ENCODE data around the gene OR10J5.

OR10J5 gene

DNA sequence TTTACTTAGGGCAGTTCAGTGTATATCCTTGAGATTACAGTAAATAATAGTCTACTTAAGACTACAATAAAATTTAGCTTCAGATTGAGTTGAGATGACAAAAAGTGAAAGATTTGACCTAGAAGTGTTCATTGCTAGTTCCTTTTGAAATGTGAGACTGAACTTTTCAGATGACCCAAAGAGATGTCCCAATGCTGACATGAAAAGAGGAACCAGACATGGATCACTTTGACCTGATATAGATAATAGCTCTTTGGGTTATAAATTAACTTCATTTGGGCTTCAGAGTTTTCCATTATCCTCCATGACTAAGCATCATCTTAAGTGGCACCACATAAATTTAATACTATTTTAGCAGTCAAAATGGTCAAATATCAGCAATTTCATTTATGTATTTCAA lies 25.7 kb upstream of the OR10J5 start:
- no peak overlapping the region for H3K4me3 ChIP-seq (ENCODE audit: low read depth, low read length)
- no peaks in the 10 kb centered on the region for H3K36me3 ChIP-seq (replicated peaks)
- H3K27me3 ChIP-seq (replicated peaks), result no peaks in the 10 kb centered on the region
- TF ChIP-seq, protein P1, sequence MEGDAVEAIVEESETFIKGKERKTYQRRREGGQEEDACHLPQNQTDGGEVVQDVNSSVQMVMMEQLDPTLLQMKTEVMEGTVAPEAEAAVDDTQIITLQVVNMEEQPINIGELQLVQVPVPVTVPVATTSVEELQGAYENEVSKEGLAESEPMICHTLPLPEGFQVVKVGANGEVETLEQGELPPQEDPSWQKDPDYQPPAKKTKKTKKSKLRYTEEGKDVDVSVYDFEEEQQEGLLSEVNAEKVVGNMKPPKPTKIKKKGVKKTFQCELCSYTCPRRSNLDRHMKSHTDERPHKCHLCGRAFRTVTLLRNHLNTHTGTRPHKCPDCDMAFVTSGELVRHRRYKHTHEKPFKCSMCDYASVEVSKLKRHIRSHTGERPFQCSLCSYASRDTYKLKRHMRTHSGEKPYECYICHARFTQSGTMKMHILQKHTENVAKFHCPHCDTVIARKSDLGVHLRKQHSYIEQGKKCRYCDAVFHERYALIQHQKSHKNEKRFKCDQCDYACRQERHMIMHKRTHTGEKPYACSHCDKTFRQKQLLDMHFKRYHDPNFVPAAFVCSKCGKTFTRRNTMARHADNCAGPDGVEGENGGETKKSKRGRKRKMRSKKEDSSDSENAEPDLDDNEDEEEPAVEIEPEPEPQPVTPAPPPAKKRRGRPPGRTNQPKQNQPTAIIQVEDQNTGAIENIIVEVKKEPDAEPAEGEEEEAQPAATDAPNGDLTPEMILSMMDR (IDR thresholded peaks at IDR 0.05; ENCODE audit: low read depth, low read length, missing control alignments), result no peak
- H3K27ac ChIP-seq, result no peak overlapping the region
- in situ Hi-C loops (cut with HindIII; ENCODE audit: low pct_ligation_motif_present, low sequenced_read_pairs), result no loop called here
- DNase-seq, result no peak

DNA sequence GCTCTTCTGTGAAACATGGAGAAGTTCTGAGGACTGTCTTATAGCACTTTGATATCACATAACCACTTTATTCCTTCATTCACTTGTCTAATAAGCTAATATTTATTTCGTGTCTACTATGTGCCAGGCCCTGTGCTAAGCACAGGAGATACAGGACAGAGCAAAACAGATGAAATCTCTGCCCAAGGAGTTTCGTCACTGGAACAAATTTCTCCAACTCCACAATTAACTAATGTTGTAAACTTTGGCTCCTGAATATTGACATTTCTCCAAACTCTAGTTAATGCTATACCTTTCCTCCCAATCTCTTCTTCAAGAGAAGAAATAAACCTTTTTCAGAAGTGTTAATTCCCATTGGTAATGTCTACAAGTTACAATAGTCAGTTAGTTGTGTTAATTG lies 24.8 kb upstream of the OR10J5 start:
- Histone ChIP-seq H3K27ac (no peak overlapping the region), H3K27me3 (replicated peaks) (no peaks in the 10 kb centered on the region), H3K36me3 (replicated peaks) (no peaks in the 10 kb centered on the region), H3K4me3 (ENCODE audit: low read depth, low read length) (no peak overlapping the region)
- in situ Hi-C loops (cut with HindIII; ENCODE audit: low pct_ligation_motif_present, low sequenced_read_pairs), result no loop called here
- TF ChIP-seq, protein P1 (IDR thresholded peaks at IDR 0.05; ENCODE audit: low read depth, low read length, missing control alignments), result no peak
- DNase-seq, result no peak

DNA sequence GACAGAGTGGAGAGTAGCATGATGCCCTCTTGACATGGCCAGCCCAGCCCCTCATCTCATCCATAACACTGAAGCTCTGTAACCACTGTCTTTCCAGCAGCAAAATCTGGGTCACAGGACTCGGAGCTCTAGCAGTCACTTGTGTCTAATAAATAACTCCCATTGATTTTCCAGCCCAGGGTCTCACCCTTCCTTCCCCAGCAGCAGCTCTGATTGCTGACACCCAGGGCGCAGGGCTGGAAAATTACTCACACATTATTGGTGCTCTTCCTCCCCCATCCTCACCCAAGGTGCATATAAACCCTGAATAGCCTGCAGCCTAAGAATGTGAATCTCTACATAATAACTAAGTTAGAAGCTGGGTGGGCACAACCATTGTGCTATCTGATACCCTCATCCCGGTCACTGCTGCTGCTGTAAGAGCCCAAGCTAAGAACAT lies 21.1 kb upstream of the OR10J5 start:
- H3K4me3 ChIP-seq (ENCODE audit: low read depth, low read length), result no peak overlapping the region
- DNase-seq, result no peak
- H3K36me3 ChIP-seq (replicated peaks), result no peaks in the 10 kb centered on the region
- TF ChIP-seq, protein P1 (IDR thresholded peaks at IDR 0.05; ENCODE audit: low read depth, low read length, missing control alignments), result no peak
- in situ Hi-C loops (cut with HindIII; ENCODE audit: low pct_ligation_motif_present, low sequenced_read_pairs), result no loop called here
- H3K27ac ChIP-seq, result no peak overlapping the region
- no peaks in the 10 kb centered on the region for H3K27me3 ChIP-seq (replicated peaks)

DNA sequence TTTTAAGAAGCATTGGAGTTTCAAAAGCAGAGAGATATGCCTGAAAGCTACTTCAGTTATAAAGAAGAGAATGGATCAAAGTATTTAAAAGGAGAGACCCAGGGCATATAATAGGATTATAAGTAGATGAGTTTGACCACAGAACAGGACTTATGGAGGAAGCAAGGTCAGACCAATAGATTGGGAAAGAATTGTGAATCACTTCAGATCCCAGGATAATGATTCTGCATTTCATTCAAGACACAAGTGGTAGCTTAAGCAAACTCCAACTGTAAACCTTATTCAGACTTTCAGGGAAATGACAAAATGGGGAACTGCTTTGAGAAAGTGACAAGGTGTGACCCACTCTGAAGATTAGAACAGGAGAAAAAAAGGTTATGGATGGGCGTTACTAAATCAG lies 18.9 kb upstream of the OR10J5 start:
- H3K27ac ChIP-seq, result no peak overlapping the region
- in situ Hi-C loops (cut with HindIII; ENCODE audit: low pct_ligation_motif_present, low sequenced_read_pairs), result no loop called here
- no peak overlapping the region for H3K4me3 ChIP-seq (ENCODE audit: low read depth, low read length)
- H3K27me3 ChIP-seq (replicated peaks), result no peaks in the 10 kb centered on the region
- TF ChIP-seq, protein P1 (IDR thresholded peaks at IDR 0.05; ENCODE audit: low read depth, low read length, missing control alignments), result no peak
- H3K36me3 ChIP-seq (replicated peaks), result no peaks in the 10 kb centered on the region
- DNase-seq, result no peak

DNA sequence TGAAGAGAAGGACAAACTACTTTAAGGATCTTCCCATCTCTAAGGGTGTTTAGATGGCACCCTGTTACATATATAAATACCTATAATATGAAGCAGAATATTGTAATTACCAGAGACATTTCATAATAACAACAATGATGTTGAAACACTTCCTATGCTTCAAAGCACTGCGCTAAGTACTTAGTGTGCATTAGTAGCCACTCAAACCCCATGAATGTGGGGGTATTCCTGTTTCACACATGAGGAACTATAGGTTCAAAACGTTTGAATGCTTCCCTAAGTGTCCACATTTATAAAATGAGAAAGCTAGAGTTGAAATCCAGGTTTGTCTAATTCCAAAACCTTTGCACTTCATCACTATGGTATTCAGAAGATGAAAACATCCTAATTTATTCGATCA lies 18.5 kb upstream of the OR10J5 start:
- no peak for DNase-seq
- Histone ChIP-seq H3K27ac (no peak overlapping the region), H3K27me3 (replicated peaks) (no peaks in the 10 kb centered on the region), H3K36me3 (replicated peaks) (no peaks in the 10 kb centered on the region), H3K4me3 (ENCODE audit: low read depth, low read length) (no peak overlapping the region)
- TF ChIP-seq, protein P1 (IDR thresholded peaks at IDR 0.05; ENCODE audit: low read depth, low read length, missing control alignments), result no peak
- in situ Hi-C loops (cut with HindIII; ENCODE audit: low pct_ligation_motif_present, low sequenced_read_pairs), result no loop called here

DNA sequence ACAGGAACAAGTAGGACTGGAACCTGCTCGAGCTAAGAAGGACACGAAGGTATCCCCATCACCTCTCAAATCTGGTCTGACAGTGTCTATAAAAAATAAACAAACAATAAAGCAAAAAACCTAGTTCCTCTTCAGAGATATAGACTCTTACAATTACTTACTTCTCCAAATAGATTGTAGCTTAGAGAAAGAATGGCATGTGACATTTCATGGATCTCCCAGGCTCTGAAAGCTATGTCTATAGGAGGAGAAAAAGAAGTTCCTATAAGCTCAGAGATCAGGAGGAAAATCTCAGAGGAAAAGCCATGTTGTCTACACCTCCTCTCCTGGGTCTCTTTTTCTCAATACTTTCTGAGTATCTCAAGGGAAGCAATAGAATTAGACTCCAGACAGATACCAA lies 12.3 kb upstream of the OR10J5 start:
- Histone ChIP-seq H3K4me3 (ENCODE audit: low read depth, low read length) (no peak overlapping the region), H3K27me3 (replicated peaks) (no peaks in the 10 kb centered on the region), H3K36me3 (replicated peaks) (no peaks in the 10 kb centered on the region), H3K27ac (no peak overlapping the region)
- in situ Hi-C loops (cut with HindIII; ENCODE audit: low pct_ligation_motif_present, low sequenced_read_pairs), result no loop called here
- TF ChIP-seq, protein P1 (IDR thresholded peaks at IDR 0.05; ENCODE audit: low read depth, low read length, missing control alignments), result no peak
- no peak for DNase-seq

Measured in brain microvascular endothelial cell (primary cell).